Measurements from ENCODE around the gene EVL.

The EVL gene

DNA sequence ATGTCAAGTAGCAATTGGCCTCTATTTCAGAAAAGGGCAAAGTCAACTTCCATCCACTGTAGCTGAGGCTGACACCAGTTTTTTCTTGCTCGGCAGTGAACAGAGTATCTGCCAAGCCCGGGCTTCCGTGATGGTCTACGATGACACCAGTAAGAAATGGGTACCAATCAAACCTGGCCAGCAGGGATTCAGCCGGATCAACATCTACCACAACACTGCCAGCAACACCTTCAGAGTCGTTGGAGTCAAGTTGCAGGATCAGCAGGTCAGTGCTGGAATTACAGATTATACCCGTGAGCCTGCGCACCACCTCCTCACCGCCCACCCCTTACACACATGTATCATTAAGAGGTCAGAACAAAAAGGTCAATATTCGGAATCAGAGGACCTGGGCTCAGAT lies 19.4 kb downstream of the EVL start:
- no peak for DNase-seq (ENCODE audit: low read depth)

DNA sequence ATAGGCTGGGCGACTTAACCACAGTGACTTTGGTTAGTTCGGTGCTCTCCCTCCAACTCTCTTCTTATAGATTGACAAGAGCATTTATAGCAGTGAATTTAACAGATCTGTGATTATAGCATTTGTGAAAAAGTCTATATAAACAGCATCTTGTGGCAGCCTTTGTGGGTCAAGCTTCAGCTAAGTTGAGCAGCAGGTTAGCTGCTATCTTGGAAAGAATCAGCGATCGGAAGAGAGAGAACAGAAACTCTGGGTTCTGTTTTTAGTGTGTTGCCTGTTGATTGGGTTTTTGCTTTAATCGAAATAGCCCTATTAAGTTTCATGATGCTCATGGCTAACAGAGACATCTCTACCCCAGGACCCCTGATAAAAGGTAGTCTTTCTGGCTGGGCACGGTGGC lies 20.2 kb downstream of the EVL start:
- DNase-seq (ENCODE audit: low read depth) = no peak

DNA sequence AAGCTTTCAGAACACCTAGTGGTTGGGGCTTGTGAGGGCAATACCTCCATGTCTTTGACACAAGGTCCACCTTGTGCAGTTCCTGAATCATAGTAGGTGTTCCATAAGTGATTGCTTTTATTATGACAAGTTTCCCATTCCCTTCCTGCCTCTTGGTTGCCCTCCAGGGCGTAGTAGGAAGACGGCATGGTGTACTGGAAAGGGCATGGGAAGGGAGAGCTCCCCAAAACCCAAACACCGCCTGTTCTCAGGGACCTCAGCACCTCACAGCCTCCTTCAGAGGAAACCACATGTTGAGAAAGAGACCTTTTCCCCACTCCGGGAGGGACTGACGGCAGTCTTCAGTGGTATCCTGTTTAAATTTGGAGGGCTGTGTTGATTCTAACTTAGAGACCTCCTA lies 21.1 kb downstream of the EVL start:
- DNase-seq (ENCODE audit: low read depth) = no peak

DNA sequence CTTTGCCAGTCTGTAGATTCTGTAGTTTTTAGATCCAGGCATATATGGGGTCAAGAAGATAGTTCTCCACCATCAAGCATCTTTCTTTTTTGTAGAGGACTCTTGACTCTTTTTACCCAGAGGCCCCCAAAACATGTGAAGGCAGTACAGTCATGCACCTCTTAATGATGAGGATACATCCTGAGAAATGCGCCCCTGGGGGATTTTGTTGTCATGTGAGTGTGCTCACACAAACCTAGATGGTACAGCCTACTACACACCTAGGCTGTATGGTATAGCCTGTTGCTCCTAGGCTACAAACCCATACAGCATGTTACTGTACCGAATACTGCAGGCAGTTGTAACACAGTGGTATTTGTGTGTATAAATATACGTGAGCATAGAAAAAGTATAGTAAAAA lies 23.0 kb downstream of the EVL start:
- no peak for DNase-seq (ENCODE audit: low read depth)

DNA sequence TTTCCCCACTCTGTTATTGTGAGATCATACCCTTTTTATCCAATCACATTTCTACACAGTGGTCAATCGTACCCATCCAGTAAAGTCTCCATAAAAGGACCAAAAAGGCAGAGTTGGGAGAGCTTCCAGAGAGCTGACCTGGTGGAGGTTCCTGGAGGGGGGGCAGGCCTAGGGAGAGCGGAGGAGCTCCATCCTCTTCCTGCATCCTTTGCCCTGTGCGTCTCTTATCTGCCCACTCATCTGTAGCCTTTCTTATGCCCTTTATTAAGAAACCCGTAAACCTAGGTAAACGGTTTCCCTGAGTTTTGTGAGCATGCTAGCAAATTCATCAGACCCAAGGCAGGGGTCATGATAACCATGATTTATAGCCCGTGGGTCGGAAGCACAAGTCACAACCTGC lies 26.2 kb downstream of the EVL start:
- no peak for DNase-seq (ENCODE audit: low read depth)

DNA sequence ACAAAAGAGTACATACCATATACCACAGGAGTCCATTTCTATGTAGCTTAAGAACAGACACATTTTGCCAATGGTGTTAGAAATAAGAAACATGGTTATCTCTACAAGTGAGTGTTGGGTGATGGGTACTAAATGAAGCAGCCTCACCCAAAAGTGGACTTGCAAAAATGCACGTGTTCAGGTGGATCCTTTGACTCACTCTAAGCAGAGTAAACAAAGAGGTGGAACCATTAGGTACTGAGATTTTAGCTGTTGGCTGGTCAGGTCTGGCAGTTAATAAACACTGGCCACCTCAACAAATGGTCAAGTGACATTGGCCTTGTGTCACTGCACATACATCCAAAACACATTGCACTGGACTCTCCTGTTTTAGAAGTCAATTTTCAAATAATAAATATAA lies 27.6 kb downstream of the EVL start:
- DNase-seq (ENCODE audit: low read depth) = no peak

DNA sequence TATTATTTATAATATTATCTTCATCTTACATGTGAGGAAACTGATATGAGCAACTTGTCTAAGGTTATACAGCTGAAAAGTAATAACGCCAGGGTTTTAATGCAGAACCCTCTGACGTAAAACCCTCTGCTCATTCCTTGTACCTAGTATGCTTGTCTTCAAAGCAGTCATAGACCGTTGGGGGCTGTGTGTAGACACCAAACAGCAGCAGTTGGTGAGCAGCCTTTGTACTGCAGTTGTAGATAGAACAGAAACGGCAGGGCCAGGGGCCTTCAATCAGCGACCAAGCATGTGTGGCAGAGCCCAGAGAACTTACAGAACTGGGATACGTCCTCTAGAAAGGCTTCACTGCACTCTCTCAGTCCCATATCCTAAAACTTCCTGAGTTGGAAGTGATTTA lies 28.1 kb downstream of the EVL start:
- no peak for DNase-seq (ENCODE audit: low read depth)

DNA sequence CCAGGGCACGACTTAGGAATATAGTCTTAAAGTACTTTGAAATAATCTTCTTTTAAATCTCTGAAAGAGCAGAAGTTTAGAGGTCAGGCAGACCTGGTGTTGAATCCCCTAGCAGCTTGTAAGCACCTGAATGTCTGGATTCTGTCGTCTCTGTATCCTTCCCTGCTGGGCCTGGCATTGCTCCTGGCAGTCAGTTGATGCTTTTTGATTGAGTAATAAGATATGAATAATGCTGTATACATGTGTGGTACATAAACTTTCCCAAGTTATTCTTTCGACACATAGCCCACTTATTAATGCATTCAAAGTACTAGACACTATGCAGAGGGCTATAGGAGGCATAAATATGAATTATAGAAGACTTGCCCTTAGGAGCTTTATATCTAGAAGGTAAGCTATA lies 31.4 kb downstream of the EVL start:
- no peak for DNase-seq (ENCODE audit: low read depth)

DNA sequence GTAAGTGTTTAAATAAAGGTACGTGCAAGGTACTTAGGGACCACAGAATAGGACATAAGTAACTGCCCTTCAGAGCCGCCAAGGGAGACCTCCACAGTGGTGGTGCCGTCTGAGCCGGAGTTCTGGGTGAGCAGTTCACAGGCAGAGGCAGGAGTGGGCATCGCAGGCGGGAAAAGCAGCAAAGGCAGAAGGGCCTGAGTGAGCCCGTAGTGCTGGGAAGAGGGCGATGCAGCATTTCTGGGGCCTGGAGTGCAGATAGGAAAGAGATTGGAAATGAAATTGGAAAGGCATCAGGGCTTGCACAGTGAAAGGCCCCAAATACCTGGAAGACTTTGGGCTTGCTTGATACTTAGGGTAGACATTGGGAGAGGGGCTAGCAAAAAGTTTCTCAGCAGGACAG lies 32.9 kb downstream of the EVL start:
- DNase-seq (ENCODE audit: low read depth) = no peak

DNA sequence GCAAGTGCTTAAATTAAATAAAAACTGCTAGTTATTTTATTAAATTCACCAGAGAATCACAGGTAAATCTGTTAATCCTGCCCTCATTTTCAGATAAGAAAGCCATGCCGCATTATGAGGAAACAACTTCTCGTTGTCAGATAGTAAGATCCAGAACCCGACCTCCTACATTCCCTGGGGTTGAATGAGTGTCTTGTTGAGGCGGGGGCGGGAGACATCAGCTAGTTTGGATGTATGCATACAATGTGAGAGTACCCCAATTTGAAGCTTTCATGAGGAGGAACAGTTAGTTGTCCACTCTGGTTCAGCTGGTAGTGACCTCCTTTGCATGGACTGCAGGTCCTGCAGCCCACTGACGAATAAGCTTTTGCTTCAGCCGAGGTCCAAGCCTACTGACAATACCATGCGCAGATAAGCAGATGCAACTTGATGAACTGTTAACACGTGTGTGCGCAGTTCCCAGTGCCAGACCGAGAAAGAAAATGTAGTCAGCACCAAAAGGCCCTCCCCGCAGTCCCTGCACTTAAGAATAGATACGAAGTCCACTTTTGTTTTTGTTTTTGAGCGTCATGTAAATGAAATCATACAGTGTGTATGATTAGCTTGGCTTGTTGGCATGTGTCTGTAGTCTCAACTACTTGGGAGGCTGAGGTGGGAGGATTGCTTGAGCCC lies 34.9 kb downstream of the EVL start:
- no peak for DNase-seq (ENCODE audit: low read depth)

DNA sequence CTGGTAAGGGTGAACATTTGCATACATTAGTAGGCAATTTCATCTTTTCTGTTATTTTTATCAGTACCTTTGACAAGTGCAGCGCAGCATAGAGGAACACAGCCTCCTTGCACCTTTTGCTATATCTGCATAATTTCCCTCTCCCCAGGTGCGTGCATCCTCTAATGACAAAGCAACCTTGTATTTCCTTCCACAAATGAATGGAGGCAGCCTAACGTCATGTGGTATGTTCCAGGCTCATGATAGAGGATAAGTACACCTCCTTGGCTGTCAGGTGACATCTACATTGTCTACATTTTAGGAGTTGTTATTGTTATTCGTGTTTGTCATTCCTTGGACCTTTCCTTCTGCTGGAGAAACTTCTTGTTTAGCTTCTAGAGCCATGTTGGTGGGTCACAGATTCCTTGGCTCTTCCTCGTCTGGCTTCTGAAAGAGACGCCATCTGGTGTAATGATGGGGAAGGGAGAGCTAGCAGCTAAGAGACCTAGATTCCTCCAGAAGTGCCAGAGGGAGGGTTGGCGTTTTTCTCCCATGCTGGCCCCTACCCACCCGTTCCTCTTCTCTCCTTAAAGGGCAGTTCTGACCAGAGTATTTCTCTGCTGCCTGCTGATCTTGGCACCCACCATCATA lies 37.0 kb downstream of the EVL start:
- no peak for DNase-seq (ENCODE audit: low read depth)

DNA sequence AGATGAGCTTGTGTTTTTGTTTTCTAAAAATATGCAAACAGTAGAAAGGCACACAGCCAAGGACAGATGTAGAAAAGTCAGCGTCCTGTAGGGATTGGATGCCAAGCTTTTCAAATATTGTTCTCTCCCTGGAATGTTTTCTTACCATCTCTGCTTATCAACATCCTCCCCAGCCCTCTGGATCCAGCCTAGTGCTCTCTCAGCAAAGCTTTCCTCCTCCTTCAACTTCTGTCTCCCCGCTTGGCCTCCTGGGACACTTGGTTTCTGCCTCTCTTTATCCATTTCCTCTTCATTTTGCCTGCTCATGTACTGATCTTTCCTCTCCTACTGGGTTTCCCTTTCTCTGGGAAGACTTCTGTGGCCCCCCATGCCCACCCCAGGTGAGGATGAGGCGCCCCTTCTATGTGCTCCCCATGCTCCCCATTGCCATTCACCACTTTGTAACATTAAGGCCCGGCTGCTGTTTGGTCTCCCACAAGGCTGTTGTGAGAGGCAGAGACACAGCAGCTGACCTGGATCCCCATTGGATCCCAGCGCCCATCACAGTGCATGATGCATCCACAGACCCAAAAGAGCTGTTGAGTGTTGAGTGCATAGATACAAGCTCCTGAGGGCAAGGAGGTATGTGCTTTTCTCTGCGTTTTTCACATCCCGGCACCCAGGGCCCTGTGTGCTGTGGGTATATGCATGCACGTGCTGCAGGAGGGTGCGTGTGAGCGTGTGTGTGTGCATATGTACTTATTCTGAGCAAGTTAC lies 38.2 kb downstream of the EVL start:
- DNase-seq (ENCODE audit: low read depth) = no peak

DNA sequence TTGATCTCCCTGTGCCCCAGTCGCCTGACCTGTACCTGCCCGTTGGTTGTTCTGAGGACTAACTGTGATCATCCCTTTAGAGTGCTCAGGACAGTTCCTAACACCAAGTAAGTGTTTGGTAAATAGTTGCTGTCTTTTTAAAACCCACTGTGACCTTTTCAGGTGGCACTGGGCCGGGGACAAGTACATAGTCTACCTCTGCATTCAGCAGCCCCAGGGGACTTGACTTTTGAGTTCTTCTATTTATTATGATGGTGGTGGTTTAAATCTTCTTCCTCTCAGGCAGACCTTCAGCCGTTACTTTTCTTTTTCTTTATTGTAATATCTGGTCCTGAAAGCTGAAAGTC lies 38.8 kb downstream of the EVL start:
- DNase-seq (ENCODE audit: low read depth) = no peak

DNA sequence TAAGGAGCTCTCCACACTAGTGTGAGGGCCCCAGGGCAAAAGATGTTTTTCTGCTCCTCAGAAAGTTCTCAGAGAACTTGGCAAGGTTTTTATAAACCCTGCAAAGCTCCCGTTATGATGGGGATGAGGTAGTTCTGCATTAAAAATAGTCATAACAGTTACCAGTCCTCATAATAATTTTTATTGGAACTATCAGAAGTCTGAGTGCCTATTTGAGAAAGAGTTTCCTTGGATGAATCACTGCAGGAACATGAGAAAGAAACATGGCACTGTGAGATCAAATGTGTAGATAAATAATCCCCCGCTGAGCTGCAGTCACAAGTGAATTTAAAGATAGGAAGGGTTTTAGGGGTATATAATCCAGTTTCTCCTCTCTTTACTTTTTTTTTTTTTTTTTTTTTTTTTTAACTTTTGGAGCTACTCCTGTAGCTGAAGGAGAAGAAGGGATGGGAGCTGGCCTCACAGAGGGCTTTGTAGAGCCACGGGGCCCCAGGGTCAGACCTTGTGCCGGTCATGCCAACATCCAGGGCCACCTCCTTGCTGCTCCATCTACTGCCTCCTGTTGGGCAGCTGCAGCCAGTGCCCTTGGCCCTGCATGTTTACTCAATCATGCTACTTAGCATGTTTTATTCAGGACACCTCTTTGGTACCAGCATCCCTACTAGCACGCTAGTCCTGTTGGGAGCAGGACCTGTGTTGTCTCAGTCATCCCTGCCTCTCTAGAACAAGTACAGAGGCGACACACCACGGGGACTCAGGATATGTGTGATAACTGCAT lies 39.5 kb downstream of the EVL start:
- DNase-seq (ENCODE audit: low read depth) = no peak

DNA sequence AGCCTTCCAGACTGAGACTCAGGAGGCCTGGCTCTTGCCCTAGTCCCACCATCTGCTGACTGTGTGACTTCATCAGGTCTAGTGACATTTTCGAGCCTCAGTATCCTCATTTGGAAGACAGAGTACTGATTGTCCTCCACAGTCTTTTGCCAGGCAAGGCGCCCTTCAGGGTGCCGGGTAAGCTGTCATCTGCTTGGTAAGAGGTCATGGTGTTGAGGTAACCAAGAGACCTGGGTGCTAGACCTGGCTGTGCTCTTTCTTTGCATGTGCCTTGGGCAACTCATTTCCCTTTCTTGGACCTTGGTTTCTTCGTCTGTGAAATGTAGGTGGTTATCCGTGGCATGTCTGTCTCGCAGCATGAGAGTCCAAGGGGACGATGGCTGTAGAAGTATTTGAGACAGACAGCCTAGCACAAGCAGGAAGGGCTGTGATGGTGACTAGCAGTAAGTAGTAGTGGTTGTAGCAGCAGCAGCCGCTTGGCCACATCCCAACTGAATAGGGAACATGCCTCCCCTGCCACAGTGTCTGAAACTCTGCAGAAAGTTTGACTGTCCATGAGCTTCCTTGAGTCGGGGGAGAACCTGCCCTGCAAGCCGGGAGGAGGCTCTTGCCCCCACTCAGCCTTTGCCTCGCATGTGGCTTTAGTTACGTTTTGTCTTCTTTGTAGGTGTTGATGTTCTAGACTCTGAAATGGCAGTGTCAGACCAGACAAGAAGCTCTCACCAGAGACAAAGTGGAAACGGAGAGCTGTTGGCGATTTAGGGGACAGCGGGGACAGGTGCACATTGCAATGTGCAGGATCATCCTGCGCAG lies 40.3 kb downstream of the EVL start:
- DNase-seq (ENCODE audit: low read depth) = no peak

DNA sequence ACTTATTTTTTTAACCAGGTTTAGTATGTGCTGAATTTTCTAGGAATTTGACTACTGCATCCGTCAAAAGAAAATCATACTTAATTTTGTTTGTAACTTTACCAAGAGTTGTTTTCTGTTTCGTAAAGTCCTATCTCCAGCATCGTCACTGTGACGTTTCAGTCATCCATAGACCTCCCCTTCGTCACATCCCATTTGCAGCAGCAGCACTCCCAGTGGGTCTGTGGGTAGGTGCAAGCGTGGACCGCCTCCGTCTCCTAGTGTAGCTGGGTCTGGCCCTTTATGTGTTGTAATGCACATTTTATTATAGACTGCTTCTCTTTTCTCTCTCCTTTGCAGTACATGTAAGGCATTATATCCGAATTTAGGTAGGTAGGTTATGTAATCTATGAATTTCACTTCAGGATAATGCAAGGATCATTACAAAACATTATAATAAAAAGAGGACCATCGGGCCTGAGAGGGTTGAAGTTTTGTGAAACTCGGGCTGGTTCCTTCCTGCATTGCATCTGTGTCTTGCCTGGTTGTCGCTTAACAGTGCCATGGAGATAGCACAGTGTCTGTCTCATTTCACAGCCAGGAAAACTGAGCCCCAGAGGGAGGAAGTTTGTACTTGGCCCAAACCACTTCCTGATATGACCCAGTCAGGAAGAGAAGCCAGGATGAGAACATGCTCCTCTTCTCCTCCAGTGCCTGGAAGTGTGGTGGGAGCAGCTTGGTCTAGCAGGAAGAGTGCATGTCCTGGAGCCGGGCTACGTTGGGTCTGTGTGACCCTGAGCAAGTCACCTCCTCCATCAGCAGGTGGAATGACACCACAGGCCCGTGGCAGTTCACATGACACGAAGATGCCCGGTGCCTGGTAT lies 41.3 kb downstream of the EVL start:
- DNase-seq (ENCODE audit: low read depth) = peak; percentile 52

DNA sequence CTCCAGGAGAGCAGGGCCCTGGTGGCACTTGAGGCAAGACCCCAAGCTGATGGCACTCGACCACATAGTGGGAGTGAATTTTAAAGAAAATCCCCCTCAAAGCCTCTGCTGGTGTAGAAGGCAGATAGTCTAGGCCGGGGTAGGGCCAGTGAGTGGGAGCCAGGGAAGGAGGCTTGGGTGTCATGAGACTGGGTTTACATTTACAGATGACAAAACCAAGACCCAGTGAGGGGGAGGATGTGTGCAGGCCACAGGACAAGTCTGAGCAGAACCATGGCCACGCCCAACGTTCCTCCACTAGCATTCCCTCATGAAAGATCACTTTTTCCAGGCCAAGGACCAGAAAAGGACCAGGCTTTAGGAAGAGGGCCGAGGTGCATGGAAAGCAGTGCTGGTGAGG lies 42.0 kb downstream of the EVL start:
- DNase-seq (ENCODE audit: low read depth) = no peak

DNA sequence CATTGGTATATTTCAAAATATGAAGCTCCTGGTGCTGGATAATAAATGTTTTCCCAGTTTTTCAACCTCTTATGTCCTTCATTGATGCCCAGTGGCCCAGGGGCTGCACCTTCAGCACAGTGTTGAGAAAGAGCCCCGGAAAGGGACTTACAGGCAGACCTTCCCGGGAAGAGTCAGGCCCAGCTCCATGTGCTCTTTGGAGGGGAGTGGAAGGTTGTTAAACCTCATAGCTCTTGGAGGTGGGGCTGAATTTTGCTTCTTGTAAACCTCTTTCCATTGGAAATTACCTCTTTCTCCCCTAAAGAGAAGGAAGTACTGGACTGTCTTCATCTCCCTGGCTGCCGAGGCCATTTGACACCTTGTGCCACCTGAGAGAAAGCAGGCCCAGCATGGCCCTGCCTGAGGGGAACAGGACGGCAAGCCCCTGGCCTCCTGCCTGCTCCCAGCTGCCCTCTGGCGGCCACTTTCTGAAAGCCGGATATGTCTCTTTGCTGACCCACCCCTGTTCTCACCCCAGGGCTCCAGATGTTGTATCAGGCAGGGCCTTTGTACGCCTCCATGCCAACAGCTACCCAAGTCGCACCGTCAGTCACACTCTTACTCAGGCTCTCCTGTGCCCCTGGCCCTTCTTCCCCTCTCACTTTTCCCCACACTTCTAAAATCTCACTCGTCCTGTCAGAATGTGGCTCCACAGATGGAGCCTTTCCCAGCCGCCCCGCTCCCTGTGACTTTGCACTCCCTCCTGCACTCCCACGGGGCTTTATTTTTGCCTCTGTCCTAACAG lies 43.0 kb downstream of the EVL start:
- peak; percentile 80 for DNase-seq (ENCODE audit: low read depth)

DNA sequence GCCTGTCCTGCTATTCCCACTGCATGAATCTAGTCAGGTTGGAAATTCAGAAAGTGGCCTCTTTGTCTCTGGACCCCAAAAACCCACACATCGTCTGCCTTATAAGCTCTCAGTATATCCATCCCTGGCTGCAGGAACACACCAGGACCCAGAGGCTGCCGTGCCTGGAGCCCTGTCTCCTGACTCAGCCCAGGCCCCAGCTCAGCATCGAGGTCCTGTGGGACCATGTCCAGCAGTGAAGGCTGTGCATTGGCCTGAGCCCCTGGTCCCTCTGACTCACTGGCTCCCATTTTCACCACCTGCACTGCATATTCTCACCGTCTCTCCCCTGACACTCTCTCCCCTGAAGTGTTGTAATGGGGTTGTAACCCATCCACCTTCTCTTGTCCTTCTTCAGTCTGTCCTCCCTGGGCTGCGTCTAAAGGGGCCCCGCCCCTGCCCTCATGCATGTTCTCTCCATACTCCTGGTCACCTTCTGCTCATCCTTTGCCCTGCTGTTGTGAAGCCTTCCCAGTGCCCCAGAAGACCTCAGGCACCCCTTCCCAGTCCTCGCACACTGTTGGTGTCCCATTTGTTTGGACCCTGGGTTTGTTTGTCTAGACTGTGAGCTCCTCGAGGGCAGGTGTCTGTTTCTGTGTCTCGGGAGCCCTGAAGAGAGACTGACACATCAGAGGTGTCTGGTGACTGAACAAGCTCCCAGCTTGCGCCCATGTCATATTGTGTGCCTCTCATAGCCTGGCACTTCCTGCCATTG lies 43.8 kb downstream of the EVL start:
- DNase-seq (ENCODE audit: low read depth) = no peak

DNA sequence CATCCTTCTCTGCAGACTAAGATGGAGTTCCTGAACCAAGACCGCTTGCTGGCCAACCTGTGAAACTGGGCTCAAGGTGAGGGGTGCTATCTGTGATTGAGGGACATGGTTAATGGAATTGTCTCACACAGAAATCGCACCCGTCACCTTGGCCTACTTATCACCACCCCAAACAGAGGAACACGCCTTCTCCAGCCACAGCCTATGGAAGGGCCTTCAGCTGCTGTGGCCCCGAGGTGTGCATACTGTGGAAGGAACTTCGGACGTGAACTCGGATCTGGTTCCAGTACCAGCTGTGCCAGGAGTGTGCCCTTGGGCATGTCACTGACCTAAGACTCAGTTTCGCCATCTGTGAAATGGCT lies 44.4 kb downstream of the EVL start:
- no peak for DNase-seq (ENCODE audit: low read depth)
